ENCODE data around the gene FASTK.

- TF ChIP-seq CTCF (IDR thresholded peaks at IDR 0.05 in 8 of 11, conservative IDR thresholded peaks at IDR 0.05 in 3 of 11) (no peak), POLR2AphosphoS5 (IDR thresholded peaks at IDR 0.05) (no peak), POLR2A (IDR thresholded peaks at IDR 0.05) (no peak)
These were observed 45.4 kb upstream of the FASTK start for GRCh38 chr7:151125846-151126481.
